K562 (cell line): ENCODE data around the gene GDF11. TPM values are rescaled to one million over a fixed set of nuclear protein-coding genes. Genes with fewer than 3 reads are reported as not detected.

Experiments
- ESRRA ChIP-seq: fragments of 450-650 bp; IDR thresholded peaks from 2 replicates; pipeline ENCODE4 v1.6.1; 2014; ENCODE audit warnings: low read depth, mild to moderate bottlenecking, moderate library complexity, borderline replicate concordance
- PCBP1 ChIP-seq: fragments of 200-400 bp; formaldehyde crosslinking; IDR thresholded peaks from 2 replicates; pipeline ENCODE4 v1.6.1; 2018; ENCODE audit warnings: mild to moderate bottlenecking, low read depth, low read length; ENCODE audit not compliant: poor library complexity, severe bottlenecking
- PHF8 ChIP-seq: fragments of 200-600 bp; sonication (generic); IDR thresholded peaks from 2 replicates; pipeline ENCODE4 v1.6.1; 2012; ENCODE audit warnings: mixed run types, mild to moderate bottlenecking, inconsistent platforms, low read length, moderate library complexity, borderline replicate concordance
- RAD21 ChIP-seq, 2 experiments: fragments of 250-450 bp in 1 of 2; fragments of 450-650 bp in 1 of 2; sonication (Bioruptor Pico) in 1 of 2; formaldehyde crosslinking in 1 of 2; IDR thresholded peaks in 1 of 2; conservative IDR thresholded peaks in 1 of 2; 2 replicates each; pipeline versions ENCODE4 v1.4.0 to v1.8.0; 2020 to 2022; ENCODE audit warnings: mild to moderate bottlenecking in 2 of 2, moderate library complexity in 1 of 2
- SNIP1 ChIP-seq: fragments of 450-650 bp; IDR thresholded peaks from 2 replicates; pipeline ENCODE4 v1.7.1; 2017; ENCODE audit warnings: low read depth, mild to moderate bottlenecking
- SP1 ChIP-seq: sonication (generic); formaldehyde crosslinking; IDR thresholded peaks from 2 replicates; pipeline ENCODE4 v1.8.1; 2022; ENCODE audit warnings: mild to moderate bottlenecking, missing genetic modification reagents
- ZNF561 ChIP-seq: fragments of 450-650 bp; formaldehyde crosslinking; conservative IDR thresholded peaks from 2 replicates; pipeline ENCODE4 v1.4.0; 2020; ENCODE audit warnings: mild to moderate bottlenecking, moderate library complexity
- polyA plus RNA-seq, 8 experiments: library from polyadenylated mRNA; depleted of rRNA in 4 of 8; stranded (reverse) in 5 of 8; unstranded in 3 of 8; fragments of >200 nt; fragmentation: Nextera tagmentation in 2 of 8; fragmentation: Illumina TruSeq in 1 of 8; extraction: Ambion mirVana in 2 of 8; extraction: Trizol in 1 of 8; gene quantifications; 2 replicates each; pipeline versions ENCODE4 v1.2.1 to v1.2.3, GENCODE V29; 2011 to 2014; ENCODE audit warnings: inconsistent platforms in 1 of 8, missing spikeins in 1 of 8
- total RNA-seq, 7 experiments: library from RNA; depleted of rRNA in 6 of 7; stranded (reverse); fragments of >200 nt in 6 of 7; fragmentation: Illumina TruSeq in 2 of 7; extraction: Trizol in 2 of 7; gene quantifications; 2 replicates each; pipeline versions ENCODE4 v1.2.1 to v1.2.3, GENCODE V29; 2011 to 2021; ENCODE audit warnings: low replicate concordance in 1 of 7
- TF ChIP-seq, protein P1 (sequence below), 2 experiments: IDR thresholded peaks; 2 replicates each; pipeline ENCODE4 v1.6.1; 2011; ENCODE audit warnings: borderline replicate concordance in 1 of 2, control low read depth in 1 of 2, low read depth in 1 of 2, low read length in 1 of 2, mild to moderate bottlenecking in 1 of 2, mixed read lengths in 1 of 2, moderate library complexity in 1 of 2; ENCODE audit not compliant: insufficient read depth in 1 of 2, insufficient read length in 1 of 2, poor library complexity in 1 of 2, severe bottlenecking in 1 of 2; ENCODE audit errors: extremely low read depth in 1 of 2

The GDF11 gene
- total and polyA plus RNA-seq, 9 of the 15 experiments (the other 6 are each of a cell fraction or from before 2014, with no cell fraction given): 1.4 to 15.7 (median 4.8) TPM

DNA sequence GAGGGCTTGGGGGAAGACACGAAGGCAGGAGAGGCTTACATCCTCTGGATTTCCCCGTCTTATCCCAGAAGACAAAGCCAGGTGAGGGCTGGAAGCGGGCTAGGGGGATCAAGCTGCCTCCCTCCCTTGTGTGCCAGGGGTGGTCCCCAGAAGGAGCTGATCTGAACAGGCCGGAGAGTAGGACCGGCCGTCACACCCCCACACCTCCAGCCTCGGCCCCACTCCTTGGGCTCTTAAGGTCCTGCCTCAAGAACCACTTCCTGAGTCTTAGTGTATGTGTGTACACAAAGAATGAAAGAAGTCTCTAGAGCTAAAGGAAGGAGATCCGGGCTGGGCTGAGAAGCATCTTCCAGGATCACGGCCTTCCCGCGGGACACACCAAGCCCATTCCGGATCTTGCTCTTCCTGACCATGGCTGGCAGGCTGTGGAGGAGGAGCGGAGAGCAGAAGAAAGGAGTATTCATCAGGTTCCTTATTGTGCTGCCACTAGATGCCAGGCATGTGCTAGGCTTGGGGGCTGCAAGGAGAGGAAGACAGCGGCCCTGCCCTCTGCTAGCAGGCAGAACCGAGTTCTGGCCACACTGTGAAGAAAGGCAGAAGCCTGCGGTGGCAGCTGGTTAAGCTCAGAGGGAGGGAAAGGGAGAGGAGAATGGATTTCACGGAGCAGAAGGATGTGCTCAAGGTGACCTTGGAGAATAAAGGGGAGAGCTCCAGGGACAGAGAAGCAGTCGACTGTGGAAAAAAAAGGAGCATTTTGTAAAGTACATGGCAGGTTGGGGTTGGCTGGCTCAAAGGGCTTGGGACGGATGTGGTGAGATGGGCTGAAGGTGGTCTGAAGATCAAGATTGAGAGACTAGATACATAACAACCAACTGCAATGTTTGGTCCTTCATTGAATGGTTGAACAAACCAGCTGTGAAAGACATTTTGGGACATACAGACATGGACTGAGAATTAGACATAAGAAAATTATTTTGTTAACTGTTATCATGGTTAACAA lies 12.8 kb upstream of the GDF11 start (continued):
- TF ChIP-seq PHF8 (no peak), PCBP1 (no peak), ZNF561 (CRISPR knock-in tag) (no peak), SNIP1 (no peak), ESRRA (peak; percentile 83), SP1 (CRISPR knock-in tag) (peak; percentile 39; the same call in 1 of the 2 replicates), RAD21 (CRISPR knock-in tag; conservative IDR thresholded peaks at IDR 0.05 in 1 of 2, IDR thresholded peaks at IDR 0.05 in 1 of 2) (0 out of 4 replicates have a peak, but pooled peaks of 1 of the 2 experiments have one; percentile 6)
- TF ChIP-seq, protein P1, sequence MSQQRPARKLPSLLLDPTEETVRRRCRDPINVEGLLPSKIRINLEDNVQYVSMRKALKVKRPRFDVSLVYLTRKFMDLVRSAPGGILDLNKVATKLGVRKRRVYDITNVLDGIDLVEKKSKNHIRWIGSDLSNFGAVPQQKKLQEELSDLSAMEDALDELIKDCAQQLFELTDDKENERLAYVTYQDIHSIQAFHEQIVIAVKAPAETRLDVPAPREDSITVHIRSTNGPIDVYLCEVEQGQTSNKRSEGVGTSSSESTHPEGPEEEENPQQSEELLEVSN (IDR thresholded peaks at IDR 0.05; ENCODE audit: borderline replicate concordance in 1 of 2, extremely low read depth in 1 of 2, insufficient read depth in 1 of 2, insufficient read length in 1 of 2, low read depth in 1 of 2, low read length in 1 of 2, poor library complexity in 1 of 2, severe bottlenecking in 1 of 2): peak in 1 of 2 experiments; percentile 60
